Measurements from ENCODE around the gene HECTD1.
"Not testable (repeated sequence)": the region's sequence is repeated elsewhere in the genome, so short reads cannot be mapped to it uniquely, and the experiment has no call there.

Gene HECTD1

DNA sequence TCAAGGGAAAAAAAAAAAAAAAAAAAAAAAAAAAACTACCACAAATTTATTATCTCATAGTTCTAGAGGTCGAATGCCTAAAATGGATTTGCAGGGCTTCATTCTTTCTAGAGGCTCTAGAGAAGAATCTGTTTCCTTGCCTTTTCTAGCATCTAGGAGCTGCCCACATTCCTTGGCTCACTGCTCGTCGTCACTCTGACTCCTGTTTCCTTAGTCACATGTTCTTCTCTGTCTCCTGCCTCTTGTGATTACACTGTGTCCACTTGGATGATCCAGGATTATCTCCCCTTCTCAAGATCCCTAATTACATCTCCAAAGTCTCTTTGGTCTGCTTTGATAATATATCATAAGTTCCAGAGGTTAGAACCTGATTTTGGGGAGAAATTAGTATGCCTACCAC lies 88.7 kb downstream of the HECTD1 start:
- TF ChIP-seq, protein P1, sequence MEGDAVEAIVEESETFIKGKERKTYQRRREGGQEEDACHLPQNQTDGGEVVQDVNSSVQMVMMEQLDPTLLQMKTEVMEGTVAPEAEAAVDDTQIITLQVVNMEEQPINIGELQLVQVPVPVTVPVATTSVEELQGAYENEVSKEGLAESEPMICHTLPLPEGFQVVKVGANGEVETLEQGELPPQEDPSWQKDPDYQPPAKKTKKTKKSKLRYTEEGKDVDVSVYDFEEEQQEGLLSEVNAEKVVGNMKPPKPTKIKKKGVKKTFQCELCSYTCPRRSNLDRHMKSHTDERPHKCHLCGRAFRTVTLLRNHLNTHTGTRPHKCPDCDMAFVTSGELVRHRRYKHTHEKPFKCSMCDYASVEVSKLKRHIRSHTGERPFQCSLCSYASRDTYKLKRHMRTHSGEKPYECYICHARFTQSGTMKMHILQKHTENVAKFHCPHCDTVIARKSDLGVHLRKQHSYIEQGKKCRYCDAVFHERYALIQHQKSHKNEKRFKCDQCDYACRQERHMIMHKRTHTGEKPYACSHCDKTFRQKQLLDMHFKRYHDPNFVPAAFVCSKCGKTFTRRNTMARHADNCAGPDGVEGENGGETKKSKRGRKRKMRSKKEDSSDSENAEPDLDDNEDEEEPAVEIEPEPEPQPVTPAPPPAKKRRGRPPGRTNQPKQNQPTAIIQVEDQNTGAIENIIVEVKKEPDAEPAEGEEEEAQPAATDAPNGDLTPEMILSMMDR (conservative IDR thresholded peaks at IDR 0.05; ENCODE audit: low read depth): no peak

DNA sequence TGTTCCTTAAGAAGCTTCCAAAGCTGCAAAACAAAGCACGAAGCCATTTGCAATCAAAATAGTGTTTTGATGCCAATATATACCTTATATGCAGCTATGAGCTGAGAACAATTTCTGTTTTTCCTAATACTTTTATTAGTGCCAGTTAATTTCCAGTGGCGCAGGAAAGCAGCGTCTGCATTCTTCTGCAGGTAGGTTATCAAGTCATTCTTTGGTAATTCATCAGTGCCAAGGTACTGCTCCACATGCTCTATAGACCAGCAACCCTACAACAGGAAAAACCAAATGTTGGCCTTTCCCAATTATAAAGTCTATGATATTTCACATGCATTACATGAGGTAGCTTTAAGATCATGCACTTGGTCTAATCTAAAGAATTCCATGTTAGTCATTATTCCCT lies 93.8 kb downstream of the HECTD1 start:
- no peak for DNase-seq (ENCODE audit: low spot score)
- POLR2A ChIA-PET (ENCODE audit: low non-redundant PET): no interaction called here
- H3K27ac ChIP-seq: no peak overlapping the region
- CTCF ChIA-PET: no interaction called here
- TF ChIP-seq, protein P1 (conservative IDR thresholded peaks at IDR 0.05; ENCODE audit: low read depth): no peak

More for the DNA sequence above, 88.7 kb downstream of the HECTD1 start:
- ChIA-PET POLR2A (ENCODE audit: low non-redundant PET) (no interaction called here), CTCF (no interaction called here)
- no peak overlapping the region for H3K27ac ChIP-seq
- DNase-seq (ENCODE audit: low spot score): no peak

DNA sequence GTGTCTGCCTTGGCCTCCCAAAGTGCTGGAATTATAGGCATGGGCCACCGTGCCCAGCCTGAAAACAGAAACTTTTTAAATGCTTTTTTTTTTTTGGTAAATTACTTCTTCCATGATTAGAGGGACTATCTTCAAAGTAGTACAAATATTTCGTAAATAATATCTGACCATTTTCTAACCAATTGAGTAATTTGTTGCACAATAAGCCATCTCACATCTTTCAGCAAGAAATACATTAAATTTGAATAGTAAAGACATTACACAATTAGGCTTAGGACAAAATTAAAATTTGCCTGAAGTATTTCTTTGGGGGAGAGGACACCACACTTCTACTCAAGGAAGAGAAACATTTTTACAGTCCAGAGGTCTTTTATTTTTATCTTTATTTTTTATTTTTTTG lies 96.7 kb downstream of the HECTD1 start:
- TF ChIP-seq, protein P1 (conservative IDR thresholded peaks at IDR 0.05; ENCODE audit: low read depth): no peak
- DNase-seq (ENCODE audit: low spot score): no peak
- CTCF ChIA-PET: no interaction called here
- POLR2A ChIA-PET (ENCODE audit: low non-redundant PET): no interaction called here
- no peak overlapping the region; the same call in 1 of the 2 replicates for H3K27ac ChIP-seq

DNA sequence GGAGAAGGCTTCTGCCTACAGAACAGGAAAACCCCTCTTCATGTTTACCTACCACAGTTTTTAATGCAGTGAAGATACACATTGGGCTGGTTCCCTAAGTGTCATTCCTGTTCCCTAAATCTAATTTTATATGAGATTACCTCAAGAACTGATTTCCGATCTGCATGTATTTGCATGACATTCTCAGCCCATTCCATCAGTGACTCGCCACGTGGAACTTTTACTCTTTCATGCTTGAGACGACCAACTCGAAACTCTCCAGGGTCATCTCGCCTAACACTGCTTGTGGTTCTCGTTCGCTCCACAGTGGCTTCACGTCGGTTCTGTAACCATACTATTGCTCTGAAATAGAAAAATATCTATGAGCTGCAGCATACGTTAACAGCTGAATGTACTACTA lies 98.3 kb downstream of the HECTD1 start:
- H3K27ac ChIP-seq: no peak overlapping the region
- ChIA-PET POLR2A (ENCODE audit: low non-redundant PET) (interaction anchor here (0.6 kb wide), 1 partner anchor 16 kb away, joined by 3 read pairs; no protein-coding TSS in a partner anchor), CTCF (interaction anchor here (0.6 to 0.7 kb wide), 2 partner anchors 129 to 235 kb away, joined by 3 read pairs; no protein-coding TSS in a partner anchor)
- TF ChIP-seq, protein P1 (conservative IDR thresholded peaks at IDR 0.05; ENCODE audit: low read depth): no peak
- DNase-seq (ENCODE audit: low spot score): no peak

DNA sequence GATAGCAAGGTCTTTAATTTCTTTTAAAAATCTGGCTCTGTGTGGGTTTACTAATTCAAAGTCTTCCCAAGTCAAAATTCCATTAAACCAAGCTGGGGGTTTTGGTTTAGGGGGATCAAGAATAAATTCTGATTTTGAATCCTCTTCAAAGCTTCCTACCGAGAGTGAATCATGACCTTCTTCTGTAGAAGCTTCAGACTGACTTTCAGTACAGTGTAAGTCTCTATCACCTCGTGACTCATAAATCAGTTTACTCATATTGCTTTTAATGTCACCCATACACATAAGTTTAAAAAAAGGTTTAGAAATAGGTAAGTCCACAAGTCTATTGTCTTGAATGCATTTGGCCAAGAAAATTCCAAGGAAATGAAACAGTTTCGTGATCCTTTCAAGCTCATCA lies 100.8 kb downstream of the HECTD1 start:
- DNase-seq (ENCODE audit: low spot score): no peak
- TF ChIP-seq, protein P1 (conservative IDR thresholded peaks at IDR 0.05; ENCODE audit: low read depth): no peak
- POLR2A ChIA-PET (ENCODE audit: low non-redundant PET): no interaction called here
- CTCF ChIA-PET: no interaction called here
- no peak overlapping the region for H3K27ac ChIP-seq

DNA sequence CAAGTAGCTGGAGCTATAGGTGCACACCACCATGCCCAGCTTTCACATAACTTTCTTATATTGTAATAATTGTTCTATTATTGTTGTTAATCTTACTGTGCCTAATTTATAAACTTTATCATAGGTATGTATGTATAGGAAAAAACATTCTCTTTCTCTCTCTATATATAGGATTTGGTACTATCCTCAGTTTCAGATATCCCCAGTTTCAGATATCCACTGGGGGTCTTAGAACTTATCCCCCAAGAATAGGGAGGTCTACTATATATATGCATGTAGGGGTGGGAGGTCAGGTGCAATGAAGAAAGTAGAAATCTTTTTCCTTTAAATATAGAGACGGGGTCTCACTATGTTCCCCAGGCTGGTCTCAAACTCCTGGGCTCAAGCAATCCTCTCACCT lies 110.5 kb downstream of the HECTD1 start:
- DNase-seq (ENCODE audit: low spot score): no peak
- TF ChIP-seq, protein P1 (conservative IDR thresholded peaks at IDR 0.05; ENCODE audit: low read depth): no peak
- H3K27ac ChIP-seq: no peak overlapping the region
- CTCF ChIA-PET: no interaction called here
- POLR2A ChIA-PET (ENCODE audit: low non-redundant PET): no interaction called here

DNA sequence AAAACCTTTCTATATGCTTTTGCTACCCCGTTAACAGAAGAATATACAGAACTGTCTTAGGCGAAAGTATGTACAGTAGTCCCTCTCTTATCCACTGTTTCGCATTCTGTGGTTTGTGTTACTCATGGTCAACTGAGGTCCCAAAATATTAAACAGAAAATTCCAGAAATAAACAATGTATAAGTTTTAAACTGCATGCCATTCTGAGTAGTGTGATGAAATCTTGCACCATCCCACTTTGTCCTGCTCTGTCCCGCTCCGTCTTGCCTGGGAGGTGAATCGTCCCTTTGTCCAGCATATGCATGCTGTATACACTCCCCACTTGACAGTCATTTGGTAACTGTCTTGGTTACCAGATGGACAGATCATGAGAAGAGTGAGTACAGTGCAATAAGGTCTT lies 111.3 kb downstream of the HECTD1 start:
- POLR2A ChIA-PET (ENCODE audit: low non-redundant PET): no interaction called here
- no peak overlapping the region for H3K27ac ChIP-seq
- TF ChIP-seq, protein P1 (conservative IDR thresholded peaks at IDR 0.05; ENCODE audit: low read depth): no peak
- CTCF ChIA-PET: no interaction called here
- no peak for DNase-seq (ENCODE audit: low spot score)

DNA sequence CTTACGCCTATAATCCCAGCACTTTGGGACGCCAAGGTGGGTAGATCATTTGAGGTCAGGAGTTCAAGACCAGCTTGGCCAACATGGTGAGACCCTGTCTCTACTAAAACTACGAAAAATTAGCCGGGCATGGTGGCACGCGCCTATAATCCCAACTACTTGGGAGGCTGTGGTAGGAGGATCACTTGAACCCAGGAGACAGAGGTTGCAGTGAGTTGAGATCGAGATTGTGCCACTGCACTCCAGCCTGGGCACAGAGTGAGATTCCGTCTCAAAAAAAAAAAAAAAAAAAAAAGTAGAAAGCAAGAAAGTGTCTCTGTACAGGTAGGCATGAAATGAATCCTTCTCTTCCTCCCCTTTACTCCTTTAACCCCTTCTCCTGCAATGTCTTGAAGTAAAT lies 111.8 kb downstream of the HECTD1 start:
- CTCF ChIA-PET; POLR2A ChIA-PET (ENCODE audit: low non-redundant PET); H3K27ac ChIP-seq; DNase-seq (ENCODE audit: low spot score): not testable (repeated sequence)

DNA sequence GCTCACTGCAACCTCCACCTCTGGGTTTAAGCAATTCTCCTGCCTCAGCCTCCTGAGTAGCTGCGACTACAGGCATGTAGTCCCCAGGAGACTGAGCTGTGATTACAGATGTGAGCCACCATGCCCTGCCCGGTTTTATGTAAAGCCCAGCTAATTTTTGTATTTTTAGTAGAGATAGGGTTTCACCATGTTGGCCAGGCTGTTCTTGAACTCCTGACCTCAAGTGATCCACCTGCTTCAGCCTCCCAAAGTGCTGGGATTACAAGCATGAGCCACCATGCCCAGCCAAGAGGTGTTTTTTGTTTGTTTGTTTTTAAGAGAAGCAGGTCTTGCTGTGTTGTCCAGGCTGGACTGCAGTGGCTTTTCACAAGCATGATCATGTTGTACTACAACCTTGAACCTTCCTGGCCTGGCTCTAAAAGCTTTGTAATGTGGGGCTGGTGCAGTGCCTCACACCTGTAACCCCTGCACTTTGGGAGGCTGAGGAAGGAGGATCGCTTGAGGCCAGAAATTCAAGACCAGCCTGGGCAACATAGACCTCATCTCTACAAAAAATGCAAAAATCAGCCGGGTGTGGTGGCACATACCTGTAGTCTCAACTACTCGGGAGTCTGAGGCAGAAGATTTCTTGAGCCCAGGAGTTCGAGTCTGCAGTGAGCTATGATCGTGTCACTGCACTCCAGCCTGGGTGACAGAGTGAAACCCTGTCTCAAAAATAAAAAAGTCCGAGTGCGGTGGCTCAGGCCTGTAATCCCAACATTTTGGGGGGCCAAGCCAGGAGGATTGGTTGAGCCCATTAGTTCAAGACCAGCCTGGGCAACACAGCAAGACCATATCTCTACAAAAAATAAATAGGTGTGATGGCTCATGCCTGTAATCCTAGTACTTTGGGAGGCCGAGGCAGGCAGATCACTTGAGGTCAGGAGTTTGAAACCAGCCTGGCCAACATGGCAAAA lies 113.4 kb downstream of the HECTD1 start:
- H3K27ac ChIP-seq; POLR2A ChIA-PET (ENCODE audit: low non-redundant PET); DNase-seq (ENCODE audit: low spot score): not testable (repeated sequence)
- CTCF ChIA-PET: interaction anchor here (0.7 kb wide), 1 partner anchor 131 kb away, joined by 3 read pairs; no protein-coding TSS in a partner anchor
